ENCODE data around the gene FAM187B.

DNA sequence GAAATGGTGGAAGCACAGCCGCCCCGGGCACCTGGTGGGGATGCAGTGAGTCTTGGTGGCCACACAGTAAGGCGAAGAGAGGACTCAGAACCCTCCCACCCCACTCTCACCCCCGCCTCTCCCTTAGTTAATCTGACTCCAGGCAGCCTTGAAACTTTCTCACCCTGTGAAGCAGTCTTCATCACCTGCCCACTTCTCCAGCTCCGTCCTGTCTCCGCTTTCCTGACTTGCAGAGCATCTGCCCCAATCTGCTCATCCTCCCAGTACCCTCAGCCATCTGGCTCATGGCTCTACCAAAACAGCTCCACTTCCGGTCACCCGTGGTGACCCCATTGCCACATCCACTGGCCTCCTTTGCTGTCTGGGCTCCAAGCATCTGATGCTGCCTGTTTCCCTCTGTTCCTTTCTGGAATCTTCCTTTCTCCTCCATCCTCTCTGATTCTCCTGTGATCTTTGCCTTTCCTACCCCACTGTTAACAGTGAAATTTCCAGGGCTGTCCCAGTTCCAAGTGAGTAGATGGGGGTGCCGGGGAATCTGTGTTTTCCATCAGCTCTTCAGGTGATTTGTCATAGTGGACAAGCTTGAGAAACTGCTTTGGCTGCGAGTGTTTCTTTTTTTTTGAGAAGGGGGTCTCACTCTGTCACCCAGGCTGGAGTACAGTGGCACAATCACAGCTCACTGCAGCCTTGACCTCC lies 44.6 kb upstream of the FAM187B start:
- TF ChIP-seq CTCF (IDR thresholded peaks at IDR 0.05; ENCODE audit: low read depth, low read length), result no peak
- no peak for TF ChIP-seq EZH2phosphoT487 (IDR thresholded peaks at IDR 0.05; ENCODE audit: low read depth)

Measured in OCI-LY3 (cell line).